GM23248 (cell line): Measurements from ENCODE around the gene TMEM35A. TPM values are rescaled to one million over a fixed set of nuclear protein-coding genes. Genes with fewer than 3 reads are reported as not detected.

ENCODE experiments used
- DNase-seq: peaks from one replicate; pipeline ENCODE4 v3.0.0-alpha.2; 2015
- H2AFZ ChIP-seq: fragments of 200-600 bp; sonication (generic); 2 replicates; pipeline ENCODE4 v1.6.1; 2016; ENCODE audit warnings: antibody characterized with exemption
- H3F3A ChIP-seq: fragments of 200-600 bp; sonication (generic); 2 replicates; pipeline ENCODE4 v1.6.1; 2016; ENCODE audit warnings: mild to moderate bottlenecking, antibody characterized with exemption, mixed run types; ENCODE audit not compliant: insufficient read depth
- H3K27ac ChIP-seq: fragments of 200-600 bp; sonication (generic); 2 replicates; pipeline ENCODE4 v1.5.1; 2016; ENCODE audit warnings: mild to moderate bottlenecking
- H3K27me3 ChIP-seq: fragments of 200-600 bp; sonication (generic); replicated peaks from 2 replicates; pipeline ENCODE4 v1.6.1; 2016; ENCODE audit warnings: mild to moderate bottlenecking; ENCODE audit not compliant: insufficient read depth
- H3K36me3 ChIP-seq: fragments of 200-600 bp; sonication (generic); 2 replicates; pipeline ENCODE4 v1.6.1; 2016; ENCODE audit warnings: low read depth, mild to moderate bottlenecking
- H3K4me1 ChIP-seq: fragments of 200-600 bp; sonication (generic); 2 replicates; pipeline ENCODE4 v1.6.1; 2016; ENCODE audit warnings: mild to moderate bottlenecking; ENCODE audit not compliant: insufficient read depth
- H3K4me2 ChIP-seq: fragments of 200-600 bp; sonication (generic); one replicate; pipeline ENCODE4 v1.6.1; 2016; ENCODE audit warnings: mild to moderate bottlenecking; ENCODE audit not compliant: unreplicated experiment
- H3K4me3 ChIP-seq: fragments of 200-600 bp; sonication (generic); 2 replicates; pipeline ENCODE4 v1.5.1; 2016; ENCODE audit warnings: mild to moderate bottlenecking
- H3K79me2 ChIP-seq: fragments of 200-600 bp; sonication (generic); 2 replicates; pipeline ENCODE4 v1.6.1; 2016; ENCODE audit warnings: mild to moderate bottlenecking; ENCODE audit not compliant: insufficient read depth
- H3K9ac ChIP-seq: fragments of 200-600 bp; sonication (generic); 2 replicates; pipeline ENCODE4 v1.6.1; 2016; ENCODE audit warnings: mild to moderate bottlenecking
- H3K9me2 ChIP-seq: fragments of 200-600 bp; sonication (generic); 2 replicates; pipeline ENCODE4 v1.6.1; 2016; ENCODE audit warnings: mixed run types, mild to moderate bottlenecking, moderate library complexity; ENCODE audit not compliant: insufficient read depth
- H3K9me3 ChIP-seq: fragments of 200-600 bp; sonication (generic); one replicate; pipeline ENCODE4 v1.6.1; 2017; ENCODE audit warnings: low read depth
- H4K20me1 ChIP-seq: fragments of 200-600 bp; sonication (generic); 2 replicates; pipeline ENCODE4 v1.6.0; 2016; ENCODE audit not compliant: insufficient read depth
- EZH2 ChIP-seq: fragments of 200-600 bp; sonication (generic); IDR thresholded peaks from 2 replicates; pipeline ENCODE4 v1.6.1; 2018; ENCODE audit warnings: antibody characterized with exemption, mild to moderate bottlenecking; ENCODE audit not compliant: insufficient read depth, poor library complexity, severe bottlenecking
- EZH2phosphoT487 ChIP-seq: fragments of 200-600 bp; sonication (generic); IDR thresholded peaks from 2 replicates; pipeline ENCODE4 v1.6.1; 2018; ENCODE audit warnings: antibody characterized with exemption, moderate library complexity, mild to moderate bottlenecking, low read depth; ENCODE audit not compliant: insufficient read depth
- WGBS, 2 experiments: methylation state at CpG; one replicate each; pipeline ENCODE4 v1.1.6; 2015 to 2017; ENCODE audit warnings: low lambda C conversion rate in 2 of 2, low coverage in 1 of 2; ENCODE audit errors: missing lambda C conversion rate in 2 of 2; 5-methylcytosine and 5-hydroxymethylcytosine counted together
- in situ Hi-C: fragments of 300-500 bp; cut with MboI; formaldehyde crosslinking; loops from 2 replicates; pipeline ENCODE4 v1.15.0; 2020
- polyA plus RNA-seq: library from polyadenylated mRNA; unstranded; fragments of >200 nt; fragmentation: Nextera tagmentation; extraction: Ambion mirVana; gene quantifications from 2 replicates; pipeline ENCODE4 v1.2.1, GENCODE V29; 2016
- total RNA-seq: library from RNA; depleted of rRNA; stranded (reverse); fragments of >200 nt; shearing (Covaris generic); gene quantifications from 2 replicates; pipeline ENCODE4 v1.2.3, GENCODE V29; 2014; rRNA removed

TMEM35A gene, protein sequence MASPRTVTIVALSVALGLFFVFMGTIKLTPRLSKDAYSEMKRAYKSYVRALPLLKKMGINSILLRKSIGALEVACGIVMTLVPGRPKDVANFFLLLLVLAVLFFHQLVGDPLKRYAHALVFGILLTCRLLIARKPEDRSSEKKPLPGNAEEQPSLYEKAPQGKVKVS
- total RNA-seq = 0.32 and 0.76 TPM in 2 replicates
- polyA plus RNA-seq = 0.37 and 0.56 TPM in 2 replicates

DNA sequence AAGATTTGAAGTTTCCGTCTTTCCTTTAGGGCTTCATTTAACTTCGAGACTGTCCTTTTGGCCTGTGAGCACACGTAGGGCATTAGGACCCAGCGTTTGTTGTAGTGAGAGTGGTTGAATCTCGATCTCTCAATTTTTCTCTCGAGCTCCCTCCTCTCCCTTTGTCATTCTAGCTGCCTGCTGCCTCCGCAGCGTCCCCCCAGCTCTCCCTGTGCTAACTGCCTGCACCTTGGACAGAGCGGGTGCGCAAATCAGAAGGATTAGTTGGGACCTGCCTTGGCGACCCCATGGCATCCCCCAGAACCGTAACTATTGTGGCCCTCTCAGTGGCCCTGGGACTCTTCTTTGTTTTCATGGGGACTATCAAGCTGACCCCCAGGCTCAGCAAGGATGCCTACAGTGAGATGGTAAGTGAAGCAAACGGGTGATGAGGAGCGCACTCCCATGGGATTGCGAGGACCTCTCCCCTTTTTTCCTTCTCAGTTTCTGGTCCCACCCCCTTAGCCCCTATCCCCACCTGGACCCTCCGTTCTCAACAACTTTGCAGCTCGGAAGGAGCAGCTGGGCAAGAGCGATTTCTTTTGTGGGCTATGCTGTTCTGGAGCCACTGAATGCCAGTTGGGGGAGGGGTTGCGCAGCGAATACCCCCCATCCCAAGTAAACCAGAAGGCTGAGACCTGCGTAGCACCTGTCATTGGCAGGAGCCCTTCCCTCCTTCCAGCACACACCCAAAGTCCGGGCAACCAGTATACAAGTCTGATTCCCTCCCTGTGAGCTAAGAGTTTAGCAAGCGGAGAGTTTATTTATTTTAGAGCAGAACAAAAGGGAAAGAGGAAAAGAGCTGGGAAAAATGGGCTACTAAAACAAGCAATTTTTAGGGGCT lies at the start of gene TMEM35A:
TMEM35A (plus strand) TSS at position 164 of the 883 bp plus-strand sequence; CDS start at position 288, 124 bp downstream.
- H3K27ac ChIP-seq = no peak within 1 kb of the TSS
- H3K27me3 ChIP-seq = no peaks in the 10 kb centered on the region
- no peaks in the 10 kb centered on the region for H3K79me2 ChIP-seq
- in situ Hi-C loops = no loop called here
- WGBS, 2 experiments = 6 to 11% methylated on average over 19 to 23 of the region's 23 CpGs
- TF ChIP-seq EZH2 = no peak
- TF ChIP-seq EZH2phosphoT487 = no peak
- H3K4me3 ChIP-seq = peak within 1 kb of the TSS; percentile 62
- no peaks in the 10 kb centered on the region for H3K36me3 ChIP-seq
- H3K9ac ChIP-seq = no peak within 1 kb of the TSS
- H3K9me3 ChIP-seq = no peaks in the 10 kb centered on the region
- H3F3A ChIP-seq = no peaks in the 10 kb centered on the region
- H3K4me1 ChIP-seq = no peaks in the 10 kb centered on the region
- no peaks in the 10 kb centered on the region for H4K20me1 ChIP-seq
- no peaks in the 10 kb centered on the region for H3K9me2 ChIP-seq
- peak within 1 kb of the TSS; percentile 58 for H2AFZ ChIP-seq
- peak; percentile 46 for DNase-seq
- H3K4me2 ChIP-seq = peak within 1 kb of the TSS; percentile 68

DNA sequence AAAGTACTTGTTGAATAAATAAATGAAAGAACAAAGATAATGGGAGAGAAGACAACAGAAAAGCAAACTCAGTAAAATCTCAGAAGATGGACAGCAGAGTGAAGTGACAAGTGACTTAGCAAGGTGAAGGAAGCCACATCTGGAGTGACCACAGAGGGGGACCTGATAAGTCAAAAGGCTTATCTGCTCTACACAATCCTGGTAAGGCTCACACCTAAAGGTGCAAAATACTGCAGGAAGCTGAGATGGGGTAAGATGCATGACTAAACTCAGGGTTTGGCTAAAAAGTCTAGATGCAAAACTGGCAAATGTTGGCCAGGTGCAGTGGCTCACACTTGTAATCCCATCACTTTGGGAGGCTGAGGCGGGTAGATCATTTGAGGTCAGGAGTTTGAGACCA lies 49.0 kb upstream of the TMEM35A start:
- TF ChIP-seq EZH2phosphoT487 = no peak
- no peak for TF ChIP-seq EZH2
- H3K27me3 ChIP-seq = no peaks in the 10 kb centered on the region
- no peak overlapping the region for H3K4me2 ChIP-seq
- no peak overlapping the region for H2AFZ ChIP-seq
- DNase-seq = no peak
- H3K4me1 ChIP-seq = peaks cover 8% of the 10 kb centered on the region; the same call in 1 of the 2 replicates
- H3K9ac ChIP-seq = no peak overlapping the region
- H4K20me1 ChIP-seq = no peaks in the 10 kb centered on the region
- no peak overlapping the region for H3K4me3 ChIP-seq
- H3K9me3 ChIP-seq = no peaks in the 10 kb centered on the region
- no peaks in the 10 kb centered on the region for H3K9me2 ChIP-seq
- H3K36me3 ChIP-seq = no peaks in the 10 kb centered on the region
- H3K79me2 ChIP-seq = no peaks in the 10 kb centered on the region
- 92% methylated on average over 1 of the region's 1 CpG; no CpG with 5 or more reads in 1 of the 2 experiments for WGBS, 2 experiments
- no peaks in the 10 kb centered on the region for H3F3A ChIP-seq
- in situ Hi-C loops = no loop called here
- no peak overlapping the region for H3K27ac ChIP-seq

DNA sequence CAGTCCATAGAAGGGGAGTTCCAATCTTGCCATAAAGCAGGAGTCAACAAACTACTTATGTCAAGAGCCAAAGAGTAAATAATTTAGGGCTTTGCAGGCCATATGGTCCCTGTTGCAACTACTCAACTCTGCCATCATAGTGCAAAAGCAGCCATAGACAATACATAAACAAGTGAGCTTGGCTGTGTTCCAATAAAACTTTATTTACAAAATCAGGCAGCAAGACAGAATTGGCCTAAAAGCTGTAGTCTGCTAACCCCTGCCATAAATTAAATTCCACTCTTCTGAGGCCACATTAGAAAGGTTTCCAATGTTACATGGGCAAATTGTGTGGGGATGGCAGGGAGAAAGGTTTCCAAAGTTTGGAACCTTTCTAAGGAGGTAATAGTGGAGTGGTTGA lies 41.4 kb upstream of the TMEM35A start:
- H3K9ac ChIP-seq = no peak overlapping the region
- no peak overlapping the region for H2AFZ ChIP-seq
- in situ Hi-C loops = no loop called here
- no peak for DNase-seq
- H4K20me1 ChIP-seq = no peaks in the 10 kb centered on the region
- H3K27me3 ChIP-seq = no peaks in the 10 kb centered on the region
- no peaks in the 10 kb centered on the region for H3K9me2 ChIP-seq
- no peaks in the 10 kb centered on the region for H3K79me2 ChIP-seq
- no peaks in the 10 kb centered on the region for H3K9me3 ChIP-seq
- TF ChIP-seq EZH2phosphoT487 = no peak
- no peak for TF ChIP-seq EZH2
- no peak overlapping the region for H3K4me3 ChIP-seq
- no peak overlapping the region for H3K4me2 ChIP-seq
- H3K4me1 ChIP-seq = no peaks in the 10 kb centered on the region
- no peaks in the 10 kb centered on the region for H3F3A ChIP-seq
- no peaks in the 10 kb centered on the region for H3K36me3 ChIP-seq
- H3K27ac ChIP-seq = no peak overlapping the region

DNA sequence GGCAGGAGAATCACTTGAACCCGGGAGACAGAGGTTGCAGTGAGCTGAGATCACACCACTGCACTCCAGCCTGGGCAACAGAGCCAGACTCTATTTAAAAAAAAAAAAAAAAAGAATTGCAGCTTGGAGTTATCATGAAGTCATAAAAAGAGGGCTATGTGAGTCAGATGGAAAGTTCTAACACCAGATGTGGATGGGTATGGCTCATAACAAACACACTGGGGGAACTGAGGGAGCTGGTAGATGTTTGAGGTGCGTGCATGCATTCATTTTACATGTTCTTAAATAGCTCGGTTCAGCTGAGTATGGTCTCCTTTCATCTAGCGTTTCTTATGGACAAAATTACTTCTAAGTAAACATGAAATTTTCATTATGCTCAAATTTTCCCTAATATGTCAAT lies 38.5 kb upstream of the TMEM35A start:
- Histone ChIP-seq H3K4me2 (no peak overlapping the region), H3K36me3 (no peaks in the 10 kb centered on the region), H3K4me3 (no peak overlapping the region), H3F3A (no peaks in the 10 kb centered on the region), H2AFZ (no peak overlapping the region), H3K4me1 (no peaks in the 10 kb centered on the region), H3K9me3 (no peaks in the 10 kb centered on the region), H3K27ac (no peak overlapping the region), H3K9me2 (no peaks in the 10 kb centered on the region), H3K27me3 (no peaks in the 10 kb centered on the region), H3K9ac (no peak overlapping the region), H3K79me2 (no peaks in the 10 kb centered on the region), H4K20me1 (no peaks in the 10 kb centered on the region)
- in situ Hi-C loops = no loop called here
- WGBS, 2 experiments = 75 to 82% methylated on average over 4 of the region's 4 CpGs
- peak; percentile 15 for DNase-seq
- no peak for TF ChIP-seq EZH2phosphoT487
- TF ChIP-seq EZH2 = no peak
